Stomach (tissue), 9 donors: ENCODE data around the gene LDB2. TPM values are rescaled to one million over a fixed set of nuclear protein-coding genes. Genes with fewer than 3 reads are reported as not detected.

Source experiments
- DNase-seq, 2 donors: peaks; one replicate each; pipeline versions ENCODE4 v3.0.0 to v3.0.0-alpha.2; 2013 to 2019
- H3K27ac ChIP-seq, 5 donors: fragments of 200-600 bp in 4 of 5; sonication (generic) in 4 of 5; one replicate each; pipeline ENCODE4 v1.5.1; 2013 to 2019; ENCODE audit warnings: mild to moderate bottlenecking in 1 of 5, moderate library complexity in 1 of 5
- H3K27me3 ChIP-seq, 3 donors: fragments of 200-600 bp; sonication (generic); one replicate each; pipeline ENCODE4 v1.5.1; 2017 to 2019; ENCODE audit warnings: mixed run types in 1 of 3
- H3K36me3 ChIP-seq, 4 donors: fragments of 200-600 bp; sonication (generic); 1 replicate in 3 of 4; 2 replicates in 1 of 4; pipeline ENCODE4 v1.5.1; 2016 to 2019
- H3K4me1 ChIP-seq, 4 donors: fragments of 200-600 bp; sonication (generic); one replicate each; pipeline ENCODE4 v1.5.1; 2016 to 2019
- H3K4me3 ChIP-seq, 4 donors: fragments of 200-600 bp; sonication (generic) in 3 of 4; one replicate each; pipeline ENCODE4 v1.5.1; 2016 to 2019; ENCODE audit warnings: mild to moderate bottlenecking in 1 of 4
- H3K9me3 ChIP-seq, 4 donors: fragments of 200-600 bp; sonication (generic); one replicate each; pipeline ENCODE4 v1.5.1; 2016 to 2019
- CTCF ChIP-seq, 7 experiments: fragments of 450-650 bp in 4 of 7; fragments of 200-600 bp in 3 of 7; sonication (generic) in 3 of 7; IDR thresholded peaks; one replicate each; pipeline ENCODE4 v1.5.1; 2016 to 2019; ENCODE audit warnings: antibody characterized with exemption in 7 of 7, control low read depth in 2 of 7, mild to moderate bottlenecking in 1 of 7
- EP300 ChIP-seq: sonication (generic); formaldehyde crosslinking; IDR thresholded peaks from one replicate; pipeline ENCODE4 v1.6.1; 2017; ENCODE audit warnings: antibody characterized with exemption
- POLR2A ChIP-seq, 4 donors: fragments of 450-650 bp; IDR thresholded peaks; one replicate each; pipeline ENCODE4 v1.6.1; 2016; ENCODE audit warnings: antibody characterized with exemption in 4 of 4, control low read depth in 2 of 4, mild to moderate bottlenecking in 1 of 4, moderate library complexity in 1 of 4
- POLR2AphosphoS5 ChIP-seq, 3 donors: sonication (generic); formaldehyde crosslinking; IDR thresholded peaks; one replicate each; pipeline ENCODE4 v1.6.1; 2016; ENCODE audit warnings: antibody characterized with exemption in 3 of 3
- WGBS, 5 donors: extraction: QIAGEN DNeasy Blood & Tissue Kit in 3 of 5; methylation state at CpG; one replicate each; pipeline versions ENCODE4 v1.1.5 to v1.1.7; 2013 to 2018; 5-methylcytosine and 5-hydroxymethylcytosine counted together
- intact Hi-C: fragments of 100-400 bp; cut with DNase I; formaldehyde crosslinking; loops from one replicate; pipeline ENCODE4 v1.15.1; 2023; ENCODE audit warnings: low total_unique reads
- polyA plus RNA-seq, 3 donors: library from polyadenylated mRNA; stranded (reverse); fragments of 200-250 nt; gene quantifications; one replicate each; pipeline ENCODE4 v1.2.3, GENCODE V29; 2013
- total RNA-seq, 5 donors: library from RNA; depleted of rRNA; stranded (reverse); fragments of >200 nt; gene quantifications; one replicate each; pipeline versions ENCODE4 v1.1.0 to v1.2.3, GENCODE V29; 2014 to 2016
- donor health status: healthy with polysubstance abuse.
- donor health status: Bipolar disorder and iron deficiency.
- donor health status: healthy.

LDB2 gene
- total and polyA plus RNA-seq, 8 donors = 6.2 to 63.3 (median 12.8) TPM

- H3K27ac ChIP-seq = no peak overlapping the region
- TF ChIP-seq EP300 (no peak), CTCF (IDR thresholded peaks at IDR 0.05) (no peak), POLR2AphosphoS5 (IDR thresholded peaks at IDR 0.05) (no peak), POLR2A (IDR thresholded peaks at IDR 0.05) (no peak)
- intact Hi-C loops = no loop called here
- H3K4me3 ChIP-seq = no peak overlapping the region
- WGBS, 5 donors = 52 to 63% (median 58%) methylated on average over 6 of the region's 6 CpGs
- H3K36me3 ChIP-seq = no peaks in the 10 kb centered on the region
- DNase-seq = peak in 1 of 2 donors; percentile 22
- H3K4me1 ChIP-seq = no peaks in the 10 kb centered on the region
- no peaks in the 10 kb centered on the region for H3K9me3 ChIP-seq
- no peaks in the 10 kb centered on the region for H3K27me3 ChIP-seq
Measured at GRCh38 chr4:16785793-16786527, 112.5 kb downstream of the LDB2 start.

- intact Hi-C loops = no loop called here
- WGBS, 5 donors = 62 to 76% (median 68%) methylated on average over 4 of the region's 4 CpGs
- no peaks in the 10 kb centered on the region for H3K4me1 ChIP-seq
Measured at GRCh38 chr4:16783119-16783518, 115.3 kb downstream of the LDB2 start.

GRCh38 chr4:16779028-16779675 is 119.3 kb downstream of the LDB2 start:
- intact Hi-C loops = no loop called here
- H3K27me3 ChIP-seq = no peaks in the 10 kb centered on the region
- TF ChIP-seq CTCF (IDR thresholded peaks at IDR 0.05) (no peak), POLR2A (IDR thresholded peaks at IDR 0.05) (no peak), EP300 (no peak), POLR2AphosphoS5 (IDR thresholded peaks at IDR 0.05) (no peak)

More at GRCh38 chr4:16783119-16783518, 115.3 kb downstream of the LDB2 start:
- Histone ChIP-seq H3K36me3 (no peaks in the 10 kb centered on the region), H3K9me3 (no peaks in the 10 kb centered on the region), H3K27ac (no peak overlapping the region), H3K4me3 (no peak overlapping the region), H3K27me3 (no peaks in the 10 kb centered on the region)
- no peak for TF ChIP-seq CTCF (IDR thresholded peaks at IDR 0.05)
- TF ChIP-seq EP300 = no peak
- TF ChIP-seq POLR2A (IDR thresholded peaks at IDR 0.05) = no peak
- no peak for TF ChIP-seq POLR2AphosphoS5 (IDR thresholded peaks at IDR 0.05)
- peak in 1 of 2 donors; percentile 53 for DNase-seq

GRCh38 chr4:16777726-16778125 is 120.7 kb downstream of the LDB2 start:
- no peak for DNase-seq
- no peak overlapping the region for H3K27ac ChIP-seq
- no peaks in the 10 kb centered on the region for H3K36me3 ChIP-seq
- 72 to 86% (median 73%) methylated on average over 3 of the region's 3 CpGs for WGBS, 5 donors
- no peak for TF ChIP-seq EP300
- TF ChIP-seq POLR2A (IDR thresholded peaks at IDR 0.05) = no peak
- TF ChIP-seq CTCF (IDR thresholded peaks at IDR 0.05) = no peak
- no peak for TF ChIP-seq POLR2AphosphoS5 (IDR thresholded peaks at IDR 0.05)
- H3K9me3 ChIP-seq = no peaks in the 10 kb centered on the region
- intact Hi-C loops = no loop called here
- H3K4me3 ChIP-seq = no peak overlapping the region
- H3K27me3 ChIP-seq = no peaks in the 10 kb centered on the region
- no peaks in the 10 kb centered on the region for H3K4me1 ChIP-seq

More at GRCh38 chr4:16779028-16779675, 119.3 kb downstream of the LDB2 start:
- Histone ChIP-seq H3K4me1 (no peaks in the 10 kb centered on the region), H3K4me3 (no peak overlapping the region), H3K9me3 (no peaks in the 10 kb centered on the region), H3K27ac (no peak overlapping the region), H3K36me3 (no peaks in the 10 kb centered on the region)
- DNase-seq = no peak
- 78 to 87% (median 82%) methylated on average over 10 of the region's 10 CpGs for WGBS, 5 donors
